ENCODE results near the gene TNS3.
"Not testable (repeated sequence)": the region's sequence is repeated elsewhere in the genome, so short reads cannot be mapped to it uniquely, and the experiment has no call there.

TNS3 gene

DNA sequence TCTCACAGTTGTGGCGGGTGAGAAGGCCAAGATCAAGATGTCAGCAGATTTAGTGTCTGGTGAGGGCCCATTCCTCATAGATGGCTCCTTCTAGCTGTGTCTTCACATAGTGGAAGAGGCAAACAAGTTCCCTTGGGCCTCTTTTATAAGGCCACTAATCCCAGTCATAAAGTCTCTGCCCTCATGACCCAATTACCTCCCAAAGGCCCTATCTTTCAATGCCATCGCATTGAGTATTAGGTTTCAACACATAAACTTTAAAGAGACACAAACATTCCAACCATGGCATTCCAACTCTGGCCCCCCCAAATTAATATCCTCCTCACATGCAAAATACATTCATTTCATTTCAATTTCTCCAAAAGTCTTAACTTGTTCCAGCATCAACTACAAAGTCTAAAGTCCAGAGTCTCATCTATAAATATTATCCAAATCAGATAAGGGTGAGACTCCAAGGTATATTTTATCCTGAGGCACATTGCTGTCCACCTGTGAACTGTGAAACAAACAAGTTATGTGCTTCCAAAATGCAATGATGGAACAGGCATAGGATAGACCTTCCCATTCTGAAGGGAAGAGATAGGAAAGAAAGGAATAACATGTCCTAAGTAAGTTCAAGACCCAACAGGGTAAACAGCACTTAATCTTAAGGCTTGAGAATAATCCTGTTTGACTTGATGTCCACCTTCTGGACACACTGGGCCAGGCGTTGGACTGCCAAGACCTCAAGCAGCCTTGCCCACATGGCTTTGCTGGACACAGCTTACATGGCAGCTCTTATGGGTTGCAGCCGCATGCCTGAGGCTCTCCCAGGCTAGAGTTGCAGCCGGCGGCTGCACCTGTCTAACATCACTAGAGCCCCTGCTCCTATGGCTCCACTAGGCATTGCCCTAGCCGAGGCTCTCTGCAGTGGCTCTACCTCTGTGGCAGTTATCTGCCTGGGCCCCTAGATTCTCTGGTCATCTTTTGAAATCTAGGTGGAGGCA lies 312.8 kb downstream of the TNS3 start:
- no peak for DNase-seq

DNA sequence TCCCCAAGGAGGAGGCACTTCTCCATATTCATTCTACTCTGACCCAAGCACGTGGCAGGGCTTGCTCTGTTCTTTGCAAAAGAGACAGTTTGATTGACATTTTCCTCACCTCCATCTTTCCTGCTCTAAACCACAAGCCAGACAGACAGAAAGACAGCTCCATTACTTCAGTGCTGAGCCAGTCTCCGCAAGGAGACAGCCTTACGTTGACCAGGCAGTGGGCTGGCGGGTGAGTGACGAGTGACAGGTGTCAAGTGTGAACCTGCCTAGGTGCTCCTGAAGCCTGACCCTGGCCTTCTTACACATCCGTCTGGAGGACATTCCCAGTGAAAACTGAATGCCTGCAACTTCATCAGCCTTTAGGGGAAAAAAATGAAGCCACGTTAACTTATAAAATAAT lies 314.6 kb downstream of the TNS3 start:
- no peak for DNase-seq

DNA sequence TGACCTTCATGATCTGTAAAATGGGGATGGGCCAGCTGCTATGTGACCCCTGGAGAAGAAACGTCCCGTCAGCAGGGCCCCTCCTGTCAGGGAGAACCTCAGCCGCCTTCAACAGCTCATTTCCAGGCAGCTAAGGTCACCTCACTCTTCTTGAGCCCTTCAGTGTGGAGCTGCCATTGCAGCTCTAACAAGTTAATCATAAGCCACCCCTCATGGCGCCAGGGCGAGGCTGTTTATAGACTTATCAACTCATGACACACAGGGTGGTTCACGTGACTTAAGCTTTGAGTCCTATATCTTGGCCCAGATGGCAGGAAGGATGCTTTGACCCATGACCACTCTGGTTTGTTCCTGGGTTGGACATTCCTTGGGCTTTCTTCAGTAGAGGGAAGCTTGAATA lies 315.1 kb downstream of the TNS3 start:
- no peak for DNase-seq

DNA sequence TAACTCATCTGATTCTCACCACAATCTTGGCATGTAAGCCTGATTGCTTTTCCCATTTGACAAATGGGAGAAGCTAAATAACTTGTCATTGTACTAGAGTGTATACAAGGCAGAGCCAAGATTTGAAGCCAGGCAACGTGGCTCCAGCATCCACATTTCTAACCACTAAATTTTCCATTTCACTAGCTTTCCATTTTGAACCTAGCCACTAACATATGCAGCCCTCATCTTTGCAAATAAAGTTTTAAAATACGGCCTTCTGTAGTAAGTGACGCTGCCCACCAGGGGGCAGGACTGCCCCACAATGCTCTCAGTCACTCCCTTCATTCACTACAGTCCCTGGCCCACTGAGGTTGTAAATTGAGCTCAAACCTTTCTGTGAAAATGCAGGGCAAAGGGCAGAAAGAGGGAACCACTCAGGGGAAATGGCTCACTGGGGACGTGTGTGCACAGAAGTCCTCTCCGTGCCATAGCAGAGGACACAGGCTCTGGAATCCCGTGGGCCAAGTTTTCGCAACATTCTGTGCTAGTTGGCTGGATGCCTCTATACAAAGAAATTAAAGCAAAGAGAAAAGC lies 315.7 kb downstream of the TNS3 start:
- peak; percentile 31 for DNase-seq

DNA sequence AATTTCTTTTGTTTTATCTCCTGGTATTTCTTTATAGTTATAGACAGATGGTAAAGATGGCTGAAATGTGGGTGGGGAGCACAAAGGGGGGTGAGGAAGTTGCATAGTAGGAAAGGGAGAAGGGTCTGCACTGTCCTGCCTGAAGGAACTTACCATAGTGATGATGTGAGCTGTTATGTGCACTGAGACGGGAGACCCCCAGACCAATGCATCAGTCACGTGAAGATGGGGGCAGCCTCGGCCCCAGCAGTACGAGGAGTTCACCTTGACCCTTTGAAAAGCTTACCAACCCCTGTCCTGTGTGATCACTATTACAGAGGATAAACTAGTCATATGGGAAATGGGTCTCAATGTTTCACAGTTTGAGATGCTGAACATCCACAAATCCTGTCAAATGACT lies 316.3 kb downstream of the TNS3 start:
- DNase-seq, result no peak

DNA sequence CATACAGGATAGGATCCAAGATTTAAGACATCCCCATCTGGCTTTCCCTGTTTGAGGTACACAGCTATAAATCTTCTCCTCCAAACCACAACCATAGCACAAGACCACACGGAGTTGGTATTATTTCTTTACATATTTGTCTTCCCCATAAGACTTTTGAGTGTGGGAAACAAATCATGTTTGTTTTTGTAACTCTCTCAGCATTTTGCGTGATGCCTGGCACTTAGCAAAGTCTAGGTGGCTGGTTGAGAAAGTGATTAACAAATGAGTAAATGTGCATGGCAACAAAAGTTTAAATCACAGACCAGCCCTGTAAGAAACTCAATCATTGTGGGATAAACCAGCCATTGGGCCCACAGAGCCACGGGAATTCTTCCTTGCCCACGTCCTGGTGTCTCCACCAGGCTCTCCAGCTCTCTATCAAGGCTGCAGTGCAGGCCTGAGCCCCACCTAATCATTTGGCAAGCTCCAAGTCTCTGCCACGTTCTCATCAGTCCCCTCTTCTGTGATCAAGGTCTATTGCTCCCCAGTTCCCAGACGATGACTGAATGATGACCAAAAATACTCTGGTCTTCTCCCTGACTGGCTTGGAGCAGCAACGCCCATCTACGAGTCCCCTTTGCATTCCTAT lies 317.8 kb downstream of the TNS3 start:
- DNase-seq, result no peak

DNA sequence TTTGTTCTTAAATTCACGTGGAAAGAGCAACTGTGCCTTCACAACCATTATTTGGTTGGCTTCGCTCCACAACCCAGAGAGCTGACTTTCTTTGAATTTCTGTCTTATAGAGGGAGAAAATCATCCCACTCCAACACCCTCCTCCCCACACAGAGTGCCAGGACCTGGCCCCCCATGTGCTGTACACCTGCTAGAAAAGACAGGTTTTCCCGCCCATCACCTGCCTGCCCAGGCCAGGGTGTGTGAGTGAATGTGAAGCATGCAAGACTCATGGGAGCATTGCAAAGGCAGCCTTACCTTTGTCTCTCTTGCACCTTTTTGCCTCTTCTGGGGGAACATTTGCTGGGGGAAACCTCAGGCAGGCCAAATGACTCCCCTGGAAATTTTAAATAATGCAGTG lies 319.0 kb downstream of the TNS3 start:
- no peak for DNase-seq

DNA sequence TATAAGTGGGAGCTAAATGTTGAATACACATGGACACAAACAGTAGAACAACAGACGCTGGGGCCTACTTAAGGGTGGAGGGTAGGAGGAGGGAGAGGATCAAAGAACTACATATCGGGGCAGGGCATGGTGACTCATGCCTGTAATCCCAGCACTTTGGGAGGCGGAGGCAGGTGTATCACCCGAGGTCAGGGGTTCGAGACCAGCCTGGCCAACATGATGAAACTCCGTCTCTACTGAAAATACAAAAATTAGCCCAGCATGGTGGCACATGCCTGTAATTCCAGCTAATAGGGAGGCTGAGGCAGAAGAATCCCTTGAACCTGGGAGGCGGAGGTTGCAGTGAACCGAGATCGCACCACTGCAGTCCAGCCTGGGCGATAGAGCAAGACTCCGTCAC lies 319.8 kb downstream of the TNS3 start:
- not testable (repeated sequence) for DNase-seq

DNA sequence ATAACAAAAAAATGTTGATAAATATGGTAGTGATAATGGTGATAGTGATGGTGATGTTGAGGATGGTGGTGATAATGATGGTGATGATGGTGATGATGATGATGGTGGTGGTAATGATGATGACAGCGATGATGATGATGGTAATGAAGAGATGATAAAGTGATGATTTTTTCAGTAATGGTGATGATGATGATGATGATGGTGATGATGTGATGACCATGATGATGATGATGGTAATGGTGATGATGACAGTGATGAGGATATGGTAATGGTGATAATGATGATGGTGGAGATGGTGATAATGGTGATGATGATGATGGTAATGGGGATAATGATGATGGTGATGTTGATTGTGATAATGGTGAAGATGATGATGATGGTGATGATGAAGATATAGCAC lies 321.6 kb downstream of the TNS3 start:
- DNase-seq, result no peak

DNA sequence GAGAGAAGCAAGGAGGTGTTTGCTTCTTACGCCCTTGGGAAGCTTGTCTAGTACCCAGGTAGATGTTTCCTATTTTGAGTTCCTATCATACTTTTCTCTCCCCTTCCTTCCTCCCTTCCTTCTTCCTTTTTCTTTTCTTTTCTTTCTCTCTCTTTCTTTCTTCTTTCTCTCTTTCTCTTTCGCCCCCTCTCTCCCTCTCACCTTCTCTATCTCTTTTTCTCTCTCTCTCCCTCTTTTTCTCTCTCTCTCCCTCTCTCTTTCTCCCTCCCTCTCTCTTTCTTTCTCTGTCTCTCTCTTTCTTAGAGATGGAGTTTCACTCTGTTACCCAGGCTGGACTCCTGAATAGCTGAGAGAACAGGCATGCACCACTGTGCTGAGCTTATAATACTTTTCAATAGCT lies 322.2 kb downstream of the TNS3 start:
- DNase-seq, result no peak

DNA sequence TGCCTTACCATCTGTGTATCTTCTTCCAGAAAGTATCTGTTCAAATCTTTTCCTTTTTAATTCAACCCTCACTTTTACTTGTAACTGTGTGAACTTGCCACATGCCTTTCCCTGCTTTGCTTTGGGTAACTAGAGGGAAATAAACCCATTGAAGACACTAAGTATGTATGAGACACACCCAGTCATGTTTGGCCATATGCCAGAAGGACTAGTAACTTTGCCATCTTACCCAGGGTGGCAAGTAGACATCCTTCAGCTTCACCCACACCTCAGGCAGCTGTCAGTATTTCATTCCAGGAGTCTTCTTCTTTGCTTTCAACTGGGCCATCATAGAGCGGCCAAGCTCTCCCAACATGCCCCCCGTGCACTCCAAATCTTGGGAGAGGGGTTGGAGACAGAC lies 323.1 kb downstream of the TNS3 start:
- no peak for DNase-seq

DNA sequence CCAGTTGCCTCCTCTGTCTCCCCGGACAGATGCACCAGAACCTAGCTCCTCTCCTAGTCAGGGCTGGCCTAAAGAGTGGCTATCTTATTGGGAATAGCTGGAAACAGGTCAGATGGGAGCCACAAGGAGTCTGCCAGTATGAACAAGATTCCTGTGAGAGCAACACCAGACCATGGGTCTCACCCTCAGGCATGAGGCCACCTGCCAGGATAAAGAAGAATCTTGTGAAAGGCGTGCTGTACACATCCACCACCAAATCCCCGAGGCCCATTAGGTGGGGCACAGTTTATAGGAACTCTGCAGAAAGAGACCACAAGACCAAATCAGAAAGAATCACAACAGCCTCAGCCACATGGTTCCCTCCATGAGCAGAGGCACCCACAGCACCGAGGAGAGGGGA lies 325.9 kb downstream of the TNS3 start:
- no peak for DNase-seq

DNA sequence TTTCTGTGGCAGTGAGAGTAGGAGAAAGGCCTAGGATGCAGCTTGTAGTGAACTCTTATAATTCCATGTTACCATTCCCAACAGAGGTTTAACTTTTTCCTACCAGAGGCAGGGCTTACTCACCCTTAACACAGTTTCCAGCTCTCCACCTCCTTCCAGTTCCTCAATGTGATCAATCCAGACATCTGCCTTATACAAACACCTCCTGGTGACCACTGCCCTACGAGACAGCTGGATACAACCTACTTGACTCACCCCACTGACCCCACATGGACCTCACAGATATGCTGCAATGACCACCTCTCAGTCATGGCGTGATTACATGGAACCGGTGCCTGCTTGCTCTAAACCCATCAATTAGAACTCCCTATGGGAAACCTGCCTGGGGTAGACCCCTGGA lies 326.5 kb downstream of the TNS3 start:
- DNase-seq, result no peak

DNA sequence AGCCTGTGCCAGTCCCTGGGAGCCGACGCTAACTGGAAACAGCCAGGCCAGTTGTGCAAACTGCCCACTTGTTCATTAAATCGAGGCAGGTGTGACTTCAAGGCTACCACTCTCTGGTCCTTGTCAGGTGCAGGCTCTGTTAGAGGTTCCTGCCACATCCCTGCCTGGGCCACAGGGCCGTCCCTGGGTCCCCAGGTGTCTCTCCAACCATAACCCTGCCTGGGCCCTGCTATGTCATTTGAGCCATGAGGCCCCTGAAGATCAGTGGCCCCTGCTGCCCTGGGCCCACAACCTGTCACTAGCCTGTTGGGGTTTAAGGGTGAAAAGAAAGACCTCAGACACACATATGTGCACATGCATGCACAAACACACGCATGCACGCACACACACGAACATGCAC lies 326.9 kb downstream of the TNS3 start:
- DNase-seq, result no peak

DNA sequence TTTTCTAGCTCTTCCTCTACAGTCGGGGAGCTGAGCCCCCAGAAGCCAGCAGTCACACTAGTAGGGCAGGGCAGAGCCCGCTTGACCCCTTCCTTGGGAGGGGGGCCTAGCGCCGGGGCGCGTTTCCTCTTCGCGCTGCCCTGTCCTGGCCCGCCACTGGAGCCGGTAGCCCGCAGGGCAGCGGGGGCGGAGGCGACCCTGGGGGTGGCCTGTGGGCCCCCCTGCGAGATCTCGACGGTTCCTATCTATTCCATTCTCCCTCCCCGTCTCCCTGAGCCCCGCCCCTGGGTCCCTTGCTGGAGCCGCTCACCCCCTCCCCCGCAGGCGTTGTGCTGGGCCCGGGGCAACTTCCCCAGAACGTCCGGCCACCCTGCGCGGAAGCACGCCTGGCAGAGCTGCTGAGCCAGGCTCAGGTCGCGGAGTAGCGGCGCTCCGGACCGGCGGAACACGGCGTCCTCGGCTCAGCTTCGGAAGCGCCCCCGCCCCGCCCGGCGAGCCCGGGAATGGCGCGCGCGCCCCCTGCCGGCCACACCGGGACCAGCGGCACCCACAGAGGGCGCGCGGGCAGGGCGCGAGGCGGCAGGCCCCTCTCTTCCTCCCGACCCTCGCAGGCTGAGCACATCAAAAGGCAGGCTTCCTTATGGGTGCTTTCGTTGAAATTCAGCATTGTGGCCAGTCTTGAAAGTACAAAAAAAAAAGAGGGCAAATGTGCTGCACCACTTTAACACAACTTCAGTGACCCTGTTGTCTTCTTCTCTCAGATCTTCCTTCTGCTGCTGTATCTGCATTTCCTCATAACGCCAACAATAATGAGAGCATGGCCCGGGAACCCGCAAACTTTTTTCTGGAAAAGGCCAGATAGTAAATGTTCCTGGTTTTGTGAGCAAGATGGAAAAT lies 327.6 kb downstream of the TNS3 start:
- peak; percentile 30 for DNase-seq

DNA sequence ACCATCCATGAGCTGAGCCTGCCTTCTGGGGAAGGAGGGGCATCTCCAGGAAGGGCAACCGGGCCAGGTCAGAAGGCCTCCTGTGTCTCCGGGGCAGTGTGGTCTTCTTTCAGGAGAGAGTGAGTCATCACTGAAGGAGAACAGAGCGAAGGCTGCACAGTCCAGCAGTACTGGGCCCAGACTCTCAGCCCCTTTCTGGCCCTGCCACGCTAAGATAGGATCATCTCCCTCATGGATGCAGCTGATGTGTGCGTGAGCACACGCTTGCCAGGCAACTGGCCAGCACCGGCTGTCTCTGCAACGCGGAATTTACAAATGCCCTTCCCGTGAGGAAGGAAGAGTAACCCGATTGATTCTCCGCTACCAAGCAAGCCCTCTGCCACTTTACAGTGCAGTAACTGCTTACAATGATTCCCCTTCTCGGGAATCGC lies 328.2 kb downstream of the TNS3 start:
- DNase-seq, result no peak

DNA sequence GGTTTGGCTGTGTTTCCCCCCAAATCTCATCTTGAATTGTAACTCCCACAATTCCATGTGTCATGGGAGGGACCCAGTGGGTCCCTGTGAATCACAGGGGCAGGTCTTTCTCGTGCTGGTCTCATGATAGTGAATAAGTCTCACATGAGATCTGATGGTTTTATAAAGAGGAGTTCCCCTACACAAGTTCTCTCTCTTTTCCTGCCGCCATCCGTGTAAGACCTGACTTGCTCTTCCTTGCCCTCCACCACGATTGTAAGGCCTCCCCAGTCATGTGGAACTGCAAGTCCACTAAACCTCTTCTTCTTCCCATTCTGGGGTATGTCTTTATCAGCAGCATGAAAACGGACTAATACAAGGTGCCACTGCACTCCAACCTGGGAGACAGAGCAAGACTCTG lies 329.2 kb downstream of the TNS3 start:
- no peak for DNase-seq

DNA sequence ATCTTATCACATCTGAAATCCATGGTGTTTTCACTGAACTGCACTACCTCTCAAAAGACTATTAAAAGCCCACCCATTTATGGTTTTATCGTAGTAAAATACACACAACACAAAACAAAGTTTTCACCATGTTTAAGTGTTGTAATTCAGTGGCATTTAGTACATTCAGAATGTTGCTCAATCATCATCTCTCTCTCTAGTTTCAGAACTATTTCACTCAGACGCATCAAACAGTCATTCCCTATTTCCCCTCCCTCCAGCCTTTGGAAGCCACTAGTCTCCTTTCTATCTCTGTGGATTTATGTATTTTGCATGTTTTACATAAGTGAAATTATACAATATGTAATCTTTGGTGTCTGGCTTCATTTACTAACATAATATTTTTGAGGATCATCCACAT lies 332.6 kb downstream of the TNS3 start:
- DNase-seq, result no peak

DNA sequence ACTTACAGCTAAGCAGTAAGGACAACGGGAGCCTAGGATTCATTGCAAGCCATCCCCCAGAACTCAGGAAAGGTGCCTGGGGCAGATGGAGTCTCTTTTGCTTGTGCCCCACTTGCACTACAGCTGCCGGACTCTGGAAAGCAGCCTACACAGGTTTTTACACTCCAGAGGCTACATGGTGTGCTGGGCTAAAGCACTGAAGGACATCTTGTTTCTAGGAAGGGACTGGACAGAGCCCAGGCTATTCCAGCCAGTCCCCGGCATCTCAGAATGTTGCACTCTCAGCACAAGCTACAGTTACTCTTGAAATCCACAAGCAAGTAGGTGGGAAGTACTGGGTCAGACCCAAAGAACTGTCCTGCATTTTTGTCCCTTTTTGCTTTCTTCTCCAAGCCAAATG lies 333.1 kb downstream of the TNS3 start:
- DNase-seq, result no peak

DNA sequence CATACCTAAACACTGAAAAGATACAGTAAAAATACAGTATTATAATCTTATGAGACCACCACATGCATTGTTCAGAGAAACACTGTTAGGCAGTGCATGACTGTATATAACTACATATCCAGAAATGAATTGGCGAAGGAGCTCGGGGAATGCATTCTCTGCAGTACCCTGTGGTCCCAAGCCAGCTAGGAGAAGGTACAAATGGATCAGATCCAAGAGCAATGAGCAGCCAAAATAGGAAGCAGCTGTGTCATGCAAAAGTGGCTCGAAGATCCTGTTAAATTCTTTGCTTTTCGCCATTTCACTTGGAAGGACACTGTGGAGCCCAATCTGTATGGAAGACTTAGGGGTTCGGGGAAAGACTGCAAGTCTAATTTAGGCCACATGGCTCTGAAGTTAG lies 334.8 kb downstream of the TNS3 start:
- no peak for DNase-seq

DNA sequence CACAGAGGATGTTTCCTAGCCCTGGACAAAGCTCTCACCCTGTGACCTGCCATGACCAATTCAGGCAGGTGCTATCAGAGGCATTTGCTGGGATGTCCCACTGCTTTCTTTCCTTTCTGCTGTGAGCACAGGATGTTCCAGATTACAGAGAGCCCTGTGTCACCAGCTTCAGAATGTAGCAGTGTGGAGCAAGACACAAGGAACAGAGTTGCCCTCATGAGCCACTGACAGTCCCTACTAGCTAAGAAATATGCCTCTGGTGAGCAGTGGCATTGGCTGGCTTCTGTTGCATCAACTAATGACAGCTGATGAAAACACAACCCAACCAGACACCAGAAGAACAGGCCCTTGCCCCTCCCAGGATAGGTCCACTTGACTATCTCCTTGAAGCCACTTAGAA lies 337.2 kb downstream of the TNS3 start:
- no peak for DNase-seq

DNA sequence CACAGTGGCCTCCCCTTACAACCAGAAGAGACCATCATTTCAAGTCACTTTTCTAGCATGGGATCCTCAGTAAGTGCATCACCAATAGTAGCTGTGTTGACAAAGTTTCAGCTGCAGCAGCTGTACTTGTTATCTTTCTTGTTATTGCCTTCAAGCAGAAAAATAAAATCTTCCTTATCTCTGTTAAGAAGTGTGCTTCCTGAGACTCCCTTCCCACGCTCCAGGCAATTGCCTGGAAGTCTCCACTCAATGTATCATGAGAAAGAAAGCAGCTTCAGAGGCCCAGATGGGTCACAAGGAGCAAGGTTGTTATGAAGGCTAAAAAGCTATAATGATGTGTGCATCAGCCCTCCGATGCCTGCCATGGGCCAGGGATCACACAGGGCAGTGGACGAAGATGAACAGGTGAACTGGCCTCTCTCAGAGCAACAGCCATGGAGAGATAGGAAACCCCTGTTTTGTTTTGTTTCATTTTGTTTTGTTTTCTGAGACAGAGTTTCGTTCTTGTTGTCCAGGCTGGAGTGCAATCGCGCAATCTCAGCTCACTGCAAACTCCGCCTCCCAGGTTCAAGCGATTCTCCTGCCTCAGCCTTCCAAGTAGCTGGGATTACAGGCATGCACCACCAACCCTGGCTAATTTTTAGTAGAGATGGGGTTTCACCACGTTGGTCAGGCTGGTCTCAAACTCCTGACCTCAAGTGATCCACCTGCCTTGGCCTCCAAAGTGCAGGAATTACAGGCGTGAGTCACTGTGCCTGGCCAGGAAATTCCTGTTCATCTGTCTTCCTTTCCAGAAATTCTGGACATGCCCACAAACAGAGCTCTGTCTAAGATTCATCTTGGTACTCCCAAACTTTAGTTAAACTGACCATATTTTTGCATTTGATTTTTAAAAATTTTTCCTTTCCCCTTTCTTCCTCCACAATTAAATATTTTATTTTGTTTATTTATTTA lies 340.5 kb downstream of the TNS3 start:
- DNase-seq, result no peak

Measured in stimulated activated CD4-positive, alpha-beta T cell treated with anti-CD3 and anti-CD28 coated beads, Interleukin-1b, Interleukin-23, amount 100 ng/mL, for 48 hours (primary cell).